GM12801 (cell line): ENCODE data around the gene SERTAD2.

ENCODE experiments used
- CTCF ChIP-seq: IDR thresholded peaks from one replicate; pipeline ENCODE4 v1.5.1; 2011; ENCODE audit warnings: control low read depth; ENCODE audit not compliant: insufficient read length; ENCODE audit errors: extremely low read depth

The SERTAD2 gene

DNA sequence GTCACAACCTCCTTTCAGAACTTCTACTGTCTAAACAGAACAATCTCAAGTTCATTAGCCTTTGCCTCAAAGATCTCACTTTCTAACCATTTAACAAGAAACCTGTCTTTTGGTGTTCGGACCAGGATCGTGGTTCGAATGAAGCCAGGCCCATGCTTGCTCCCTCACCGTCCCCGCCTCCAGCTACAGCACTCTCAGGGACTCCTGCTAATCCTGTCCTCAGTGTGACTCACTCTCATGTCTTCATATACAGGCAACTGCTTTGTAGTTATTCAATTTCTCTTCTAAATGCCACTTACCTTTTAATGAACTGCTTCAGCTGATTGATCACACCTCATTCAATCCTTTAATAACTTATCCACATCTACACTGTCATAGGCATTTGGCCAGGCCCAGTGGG, 15.8 kb downstream of the SERTAD2 start:
- TF ChIP-seq CTCF: no peak

GRCh38 chr2:64637000-64637635, 16.6 kb downstream of the SERTAD2 start:
- TF ChIP-seq CTCF: no peak

DNA sequence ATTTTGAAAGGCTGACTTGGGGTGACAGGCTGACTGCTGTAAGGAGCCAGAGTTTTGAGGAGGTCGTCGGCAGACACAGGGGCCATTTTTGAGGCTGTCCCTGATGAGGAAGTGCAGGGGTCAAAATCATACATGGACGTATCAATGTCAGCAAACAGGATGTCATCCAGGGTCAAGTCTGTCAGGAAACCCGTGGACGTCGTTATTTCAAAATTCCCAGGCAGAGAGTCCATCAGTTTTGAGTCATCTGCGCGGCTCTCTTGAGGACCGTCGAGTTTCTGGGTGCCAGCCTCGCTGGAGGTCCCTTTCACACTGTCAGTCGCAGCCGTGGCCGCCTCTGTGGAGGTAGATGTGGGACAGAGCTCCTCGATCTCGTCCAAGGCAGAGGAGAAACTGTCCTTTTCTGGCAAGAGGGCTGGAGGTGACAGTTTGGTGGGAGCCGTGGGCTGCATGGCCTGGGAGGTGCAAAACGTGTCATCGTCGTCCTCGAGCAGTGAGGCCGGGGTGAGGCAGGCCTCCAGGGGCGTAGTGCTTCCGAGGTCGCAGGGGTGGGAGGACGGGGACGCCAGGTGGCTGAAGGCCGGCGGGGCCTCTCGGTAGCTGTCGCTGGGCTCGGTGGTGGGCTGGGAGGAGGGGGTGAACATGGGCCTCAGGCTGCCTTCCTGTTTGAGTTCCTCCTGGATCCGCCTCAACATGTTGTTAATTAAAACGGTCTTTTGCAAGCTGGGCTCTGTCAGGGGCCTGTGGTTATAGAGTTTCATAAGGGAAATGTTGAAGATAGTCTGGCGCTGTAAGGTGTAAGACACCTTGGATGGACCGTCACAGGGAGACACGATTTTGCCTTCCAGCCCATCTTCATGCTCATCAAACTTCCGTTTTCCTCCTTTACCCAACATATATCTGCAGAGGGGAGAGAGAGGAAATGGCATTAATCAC, 17.5 kb downstream of the SERTAD2 start:
- TF ChIP-seq CTCF: no peak

- no peak for TF ChIP-seq CTCF
Measured at GRCh38 chr2:64634345-64635267, 19.1 kb downstream of the SERTAD2 start.

DNA sequence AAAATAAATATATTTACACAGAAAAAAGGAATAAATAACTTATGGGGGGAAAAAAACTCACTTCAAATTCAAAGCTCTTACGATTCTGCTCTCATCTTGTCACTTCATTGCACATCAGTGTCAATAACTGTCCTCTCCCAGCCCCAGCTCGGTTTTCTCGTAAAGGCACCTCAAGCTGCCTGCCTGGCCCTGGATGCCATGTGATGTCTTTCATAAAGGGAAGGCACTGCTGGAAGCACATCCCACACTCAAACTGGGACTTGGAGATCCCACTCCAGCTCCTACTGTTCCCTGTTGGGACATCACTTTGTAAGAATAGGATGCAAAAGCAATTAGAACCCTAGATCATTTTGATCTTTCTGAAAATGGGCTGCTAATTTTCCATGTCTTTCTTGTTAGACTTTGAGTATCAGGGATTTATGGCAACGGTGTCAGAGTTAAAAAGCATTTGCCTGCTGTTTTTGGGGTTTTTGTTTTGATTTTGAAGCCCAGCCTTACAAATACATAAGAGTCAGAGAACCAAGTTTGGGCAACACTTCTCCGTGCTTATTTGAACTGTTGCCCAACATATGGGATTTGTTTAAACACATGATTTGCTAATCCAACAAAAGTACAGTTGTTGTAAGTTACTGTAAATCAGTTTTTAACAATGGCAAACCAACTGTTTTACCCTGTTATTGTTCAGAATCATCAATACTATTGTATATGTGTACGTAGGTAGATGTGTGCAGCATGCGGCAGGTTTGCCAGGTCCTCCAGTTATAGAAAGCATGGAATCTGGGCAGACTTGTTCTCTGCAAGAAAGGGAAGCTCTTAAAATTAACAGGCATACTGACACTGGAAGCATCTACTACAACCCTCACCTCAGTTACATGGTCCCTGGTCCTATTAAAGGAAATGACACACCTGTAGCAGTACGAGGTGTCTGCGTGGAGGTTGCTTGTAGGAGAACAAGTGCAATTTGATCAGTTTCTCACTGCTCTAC, 20.6 kb downstream of the SERTAD2 start:
- TF ChIP-seq CTCF: no peak

GRCh38 chr2:64631771-64632170, 21.9 kb downstream of the SERTAD2 start:
- no peak for TF ChIP-seq CTCF
